Tracheal epithelial cell (primary cell): ENCODE measurements around the gene OAS2. TPM values are rescaled to one million over a fixed set of nuclear protein-coding genes. Genes with fewer than 3 reads are reported as not detected.

Source experiments
- total RNA-seq: library from RNA; depleted of rRNA; stranded (reverse); fragments of >200 nt; gene quantifications from 2 replicates; pipeline ENCODE4 v1.2.1, GENCODE V29; 2014

The OAS2 gene
- total RNA-seq = 1.9 TPM in 2 replicates

GRCh38 chr12:112978163-112979040 is at the start of gene OAS2:
Gene OAS2 (plus strand): TSS chr12:112978519. CDS start chr12:112978609, 90 bp downstream.

GRCh38 chr12:112937741-112938719 is 40.3 kb upstream of the OAS2 start, which contains the start of gene OAS3:
Gene OAS3 (plus strand): TSS chr12:112938474. CDS start chr12:112938531, 57 bp downstream.

GRCh38 chr12:113056631-113057488 is 78.5 kb downstream of the OAS2 start, which contains the start of gene DTX1:
Gene DTX1 (plus strand): TSS chr12:113056730. CDS start chr12:113058193, 1,463 bp downstream.

Other genes starting within 250 kb of the OAS2 start
- gene RPH3A, start 186.8 kb upstream of the OAS2 start, total RNA-seq = not detected in 2 replicates
- 4.3 and 10.1 TPM in 2 replicates for gene OAS1, start 71.6 kb upstream of the OAS2 start, total RNA-seq
- gene OAS3, start 40.0 kb upstream of the OAS2 start, total RNA-seq = 7.2 and 11.1 TPM in 2 replicates
- gene DTX1, start 78.2 kb downstream of the OAS2 start, total RNA-seq = not detected in 2 replicates
- gene RASAL1, start 157.2 kb downstream of the OAS2 start, total RNA-seq = 0.64 and 3.9 TPM in 2 replicates
- gene CFAP73, start 171.2 kb downstream of the OAS2 start, total RNA-seq = not detected in 2 replicates
- 42.0 and 47.7 TPM in 2 replicates for gene DDX54, start 207.0 kb downstream of the OAS2 start, total RNA-seq
- gene RITA1, start 207.2 kb downstream of the OAS2 start, total RNA-seq = 25.4 and 28.9 TPM in 2 replicates
- gene TPCN1, start 242.9 kb downstream of the OAS2 start, total RNA-seq = 11.5 and 13.3 TPM in 2 replicates